H1 (cell line): Measurements from ENCODE around the gene IL21.

ENCODE experiments used
- CHD2 ChIP-seq: IDR thresholded peaks from 2 replicates; pipeline ENCODE4 v1.6.1; 2012; ENCODE audit warnings: low read length, improper control_type of control experiment
- SP1 ChIP-seq: IDR thresholded peaks from 2 replicates; pipeline ENCODE4 v1.6.1; 2011; ENCODE audit warnings: low read depth, low read length
- SRF ChIP-seq: IDR thresholded peaks from 2 replicates; pipeline ENCODE4 v1.6.1; 2011; ENCODE audit warnings: mild to moderate bottlenecking, low read depth, low read length, moderate library complexity
- TBP ChIP-seq: IDR thresholded peaks from 2 replicates; pipeline ENCODE4 v1.6.1; 2011; ENCODE audit warnings: low read depth, low read length, improper control_type of control experiment
- TF ChIP-seq, protein P1 (sequence below), 3 experiments: IDR thresholded peaks; 1 replicate in 2 of 3; 2 replicates in 1 of 3; pipeline versions ENCODE4 v1.5.1 to v1.6.1; 2011; ENCODE audit warnings: low read length in 3 of 3, mild to moderate bottlenecking in 3 of 3, inconsistent platforms in 2 of 3, low read depth in 1 of 3, moderate library complexity in 1 of 3; ENCODE audit not compliant: insufficient read depth in 1 of 3; ENCODE audit errors: control extremely low read depth in 1 of 3

DNA sequence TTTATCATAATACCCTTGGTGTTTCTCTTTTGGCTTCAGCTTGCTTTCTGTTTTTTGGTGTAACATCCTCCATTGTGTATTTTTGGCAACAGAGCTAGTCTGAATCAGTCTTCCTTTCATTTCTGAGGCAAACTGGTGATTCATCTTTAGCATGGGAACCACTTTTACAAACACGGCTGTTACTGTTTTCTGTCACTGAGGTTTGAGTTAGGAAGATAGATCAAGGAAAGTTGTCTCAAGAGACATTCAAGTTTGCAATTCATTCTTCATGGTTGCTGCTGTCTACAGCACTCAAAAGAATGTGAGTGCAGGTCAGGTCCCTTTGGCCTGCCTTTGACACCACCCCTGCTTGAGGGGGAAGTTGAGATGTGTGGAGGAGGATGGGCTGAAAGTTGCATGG lies 36.3 kb downstream of the IL21 start:
- TF ChIP-seq, protein P1, sequence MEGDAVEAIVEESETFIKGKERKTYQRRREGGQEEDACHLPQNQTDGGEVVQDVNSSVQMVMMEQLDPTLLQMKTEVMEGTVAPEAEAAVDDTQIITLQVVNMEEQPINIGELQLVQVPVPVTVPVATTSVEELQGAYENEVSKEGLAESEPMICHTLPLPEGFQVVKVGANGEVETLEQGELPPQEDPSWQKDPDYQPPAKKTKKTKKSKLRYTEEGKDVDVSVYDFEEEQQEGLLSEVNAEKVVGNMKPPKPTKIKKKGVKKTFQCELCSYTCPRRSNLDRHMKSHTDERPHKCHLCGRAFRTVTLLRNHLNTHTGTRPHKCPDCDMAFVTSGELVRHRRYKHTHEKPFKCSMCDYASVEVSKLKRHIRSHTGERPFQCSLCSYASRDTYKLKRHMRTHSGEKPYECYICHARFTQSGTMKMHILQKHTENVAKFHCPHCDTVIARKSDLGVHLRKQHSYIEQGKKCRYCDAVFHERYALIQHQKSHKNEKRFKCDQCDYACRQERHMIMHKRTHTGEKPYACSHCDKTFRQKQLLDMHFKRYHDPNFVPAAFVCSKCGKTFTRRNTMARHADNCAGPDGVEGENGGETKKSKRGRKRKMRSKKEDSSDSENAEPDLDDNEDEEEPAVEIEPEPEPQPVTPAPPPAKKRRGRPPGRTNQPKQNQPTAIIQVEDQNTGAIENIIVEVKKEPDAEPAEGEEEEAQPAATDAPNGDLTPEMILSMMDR (IDR thresholded peaks at IDR 0.05; ENCODE audit: control extremely low read depth in 1 of 3, insufficient read depth in 1 of 3, low read depth in 1 of 3, low read length in 3 of 3) = no peak
- TF ChIP-seq SRF (no peak), SP1 (no peak), TBP (no peak), CHD2 (no peak)
